IMR-90 (cell line): ENCODE results near the gene HYDIN. TPM values are rescaled to one million over a fixed set of nuclear protein-coding genes. Genes with fewer than 3 reads are reported as not detected.

Experiments
- ATAC-seq: fragments of 200-7000 bp; cut with Tn5 transposase; 2 replicates; pipeline ENCODE4 v1.9.1; 2020; ENCODE audit warnings: low read depth, mild to moderate bottlenecking, moderate library complexity
- BruUV-seq: library from RNA; stranded (reverse); fragments of 400-500 nt; replicated peaks from 2 replicates; lab custom pipeline; 2021; lab: Mats Ljungman, UMichigan
- CTCF ChIA-PET: fragments of 300-600 bp; formaldehyde crosslinking; extraction: SDS; loops from one replicate; lab custom pipeline; 2021; ENCODE audit warnings: antibody characterized with exemption; lab: Yijun Ruan, JAX
- POLR2A ChIA-PET: fragments of 300-600 bp; sonication (Branson Sonifier 250); formaldehyde crosslinking; loops from one replicate; lab custom pipeline; 2022; ENCODE audit warnings: antibody characterized with exemption; ENCODE audit not compliant: unreplicated experiment; lab: Charles Lee
- DNase-seq: peaks from one replicate; pipeline ENCODE4 v3.0.0; 2013
- H2AFZ ChIP-seq: replicated peaks from 2 replicates; pipeline ENCODE3; 2013; ENCODE audit warnings: low read length, mild to moderate bottlenecking; ENCODE audit not compliant: poor library complexity
- H2AK5ac ChIP-seq: 2 replicates; pipeline ENCODE4 v1.6.1; 2013; ENCODE audit warnings: low read depth, low read length, inconsistent platforms
- H2AK9ac ChIP-seq: replicated peaks from 2 replicates; pipeline ENCODE3; 2013; ENCODE audit warnings: mild to moderate bottlenecking, low read depth, low read length, moderate library complexity; ENCODE audit not compliant: poor library complexity
- H2BK120ac ChIP-seq: 2 replicates; pipeline ENCODE4 v1.6.1; 2013; ENCODE audit warnings: low read depth, low read length, inconsistent platforms
- H2BK15ac ChIP-seq: 3 replicates; pipeline ENCODE4 v1.6.1; 2013; ENCODE audit warnings: low read depth, low read length, inconsistent platforms
- H2BK20ac ChIP-seq: 2 replicates; pipeline ENCODE4 v1.6.1; 2013; ENCODE audit warnings: low read depth, mild to moderate bottlenecking, inconsistent platforms, low read length, moderate library complexity
- H2BK5ac ChIP-seq: 2 replicates; pipeline ENCODE4 v1.6.1; 2013; ENCODE audit warnings: mild to moderate bottlenecking, low read depth, low read length, inconsistent platforms; ENCODE audit not compliant: poor library complexity, severe bottlenecking
- H3K14ac ChIP-seq: replicated peaks from 2 replicates; pipeline ENCODE4 v1.6.1; 2013; ENCODE audit warnings: low read depth, low read length, inconsistent platforms
- H3K18ac ChIP-seq: 2 replicates; pipeline ENCODE4 v1.6.1; 2013; ENCODE audit warnings: low read depth, low read length, control low read depth
- H3K23ac ChIP-seq: 2 replicates; pipeline ENCODE4 v1.6.1; 2013; ENCODE audit warnings: low read depth, low read length, inconsistent platforms
- H3K27ac ChIP-seq: 2 replicates; pipeline ENCODE4 v1.5.1; 2013; ENCODE audit warnings: mild to moderate bottlenecking, control low read depth, low read length; ENCODE audit not compliant: insufficient read depth
- H3K27me3 ChIP-seq: 2 replicates; pipeline ENCODE4 v1.6.1; 2013; ENCODE audit warnings: low read length; ENCODE audit not compliant: control insufficient read depth, insufficient read depth
- H3K36me3 ChIP-seq: 2 replicates; pipeline ENCODE4 v1.6.1; 2013; ENCODE audit warnings: low read length, mixed read lengths; ENCODE audit not compliant: control insufficient read depth, insufficient read depth
- H3K4ac ChIP-seq: 2 replicates; pipeline ENCODE4 v1.6.1; 2013; ENCODE audit warnings: low read depth, low read length, inconsistent platforms
- H3K4me1 ChIP-seq: 2 replicates; pipeline ENCODE4 v1.6.1; 2013; ENCODE audit warnings: low read length, mixed read lengths; ENCODE audit not compliant: control insufficient read depth, insufficient read depth
- H3K4me2 ChIP-seq: 2 replicates; pipeline ENCODE4 v1.6.1; 2013; ENCODE audit warnings: low read depth, mild to moderate bottlenecking, control low read depth, low read length, moderate library complexity
- H3K4me3 ChIP-seq: 2 replicates; pipeline ENCODE4 v1.5.1; 2013; ENCODE audit warnings: low read depth, mild to moderate bottlenecking, control low read depth, low read length, moderate library complexity; ENCODE audit not compliant: insufficient read depth
- H3K56ac ChIP-seq: 2 replicates; pipeline ENCODE4 v1.6.1; 2013; ENCODE audit warnings: low read length, inconsistent platforms; ENCODE audit not compliant: insufficient read depth; ENCODE audit errors: extremely low read depth
- H3K79me1 ChIP-seq, 2 experiments: 2 replicates each; pipeline ENCODE4 v1.6.1; 2013; ENCODE audit warnings: low read length in 2 of 2, inconsistent platforms in 1 of 2, low read depth in 1 of 2
- H3K9ac ChIP-seq: 2 replicates; pipeline ENCODE4 v1.6.1; 2013; ENCODE audit warnings: low read depth, low read length, control low read depth
- H3K9me1 ChIP-seq: 2 replicates; pipeline ENCODE4 v1.6.1; 2013; ENCODE audit warnings: low read length, inconsistent platforms; ENCODE audit not compliant: insufficient read depth
- H3K9me3 ChIP-seq: 2 replicates; pipeline ENCODE4 v1.6.1; 2013; ENCODE audit warnings: low read length; ENCODE audit not compliant: control insufficient read depth, insufficient read depth
- H4K20me1 ChIP-seq: 2 replicates; pipeline ENCODE4 v1.6.1; 2013; ENCODE audit warnings: low read length, inconsistent platforms; ENCODE audit not compliant: insufficient read depth
- H4K5ac ChIP-seq: 2 replicates; pipeline ENCODE4 v1.6.1; 2013; ENCODE audit warnings: mild to moderate bottlenecking, low read depth, low read length, control low read depth
- H4K8ac ChIP-seq, 2 experiments: 2 replicates each; pipeline ENCODE4 v1.6.1; 2013; ENCODE audit warnings: low read depth in 2 of 2, low read length in 2 of 2, control low read depth in 1 of 2, inconsistent platforms in 1 of 2
- H4K91ac ChIP-seq: 2 replicates; pipeline ENCODE4 v1.6.1; 2013; ENCODE audit warnings: low read depth, low read length, inconsistent platforms; ENCODE audit not compliant: insufficient read depth
- CTCF ChIP-seq: conservative IDR thresholded peaks from 2 replicates; pipeline ENCODE4 v1.5.1; 2012; ENCODE audit warnings: mild to moderate bottlenecking, low read depth, low read length, improper control_type of control experiment
- MAFK ChIP-seq: IDR thresholded peaks from 2 replicates; pipeline ENCODE4 v1.6.1; 2012; ENCODE audit warnings: low read depth, low read length, improper control_type of control experiment
- RAD21 ChIP-seq: IDR thresholded peaks from 2 replicates; pipeline ENCODE4 v1.6.1; 2012; ENCODE audit warnings: low read length, improper control_type of control experiment
- dilution Hi-C: fragments of 300-500 bp; cut with HindIII; formaldehyde crosslinking; loops from one replicate; pipeline ENCODE4 v1.14.3; 2018; ENCODE audit warnings: low sequenced_read_pairs; ENCODE audit not compliant: unreplicated experiment
- in situ Hi-C: fragments of 300-500 bp; cut with MboI; formaldehyde crosslinking; loops from 3 replicates; pipeline ENCODE4 v1.14.3; 2019; ENCODE audit warnings: low sequenced_read_pairs, inconsistent platforms, mixed read lengths
- intact Hi-C: fragments of 100-400 bp; cut with micrococcal nuclease; formaldehyde crosslinking; loops from 2 replicates; pipeline ENCODE4 v1.10.0; 2022
- polyA plus RNA-seq, 3 experiments: library from polyadenylated mRNA; depleted of rRNA; stranded (reverse); fragments of >200 nt; gene quantifications; 2 replicates each; pipeline ENCODE4 v1.2.3, GENCODE V29; 2012; ENCODE audit warnings: low replicate concordance in 1 of 3
- total RNA-seq: library from RNA; depleted of rRNA; stranded (reverse); fragments of >200 nt; gene quantifications from 2 replicates; pipeline ENCODE4 v1.2.3, GENCODE V29; 2012
- TF ChIP-seq, protein P1 (sequence below): fragments of 150-350 bp; IDR thresholded peaks from 2 replicates; pipeline ENCODE4 v1.6.1; 2017; ENCODE audit warnings: mild to moderate bottlenecking, antibody characterized with exemption, low read length, low read depth

The HYDIN gene
- total and polyA plus RNA-seq, 2 of the 4 experiments (the other 2 are of a cell fraction) = 0.18 to 0.27 TPM

- dilution Hi-C loops = no loop called here
Observed at GRCh38 chr16:71260995-71261394, 30.5 kb upstream of the HYDIN start.

More at GRCh38 chr16:71260995-71261394, 30.5 kb upstream of the HYDIN start:
- in situ Hi-C loops = no loop called here
- no peak for TF ChIP-seq MAFK
- TF ChIP-seq CTCF = no peak
- no peak for TF ChIP-seq RAD21
- TF ChIP-seq, protein P1, sequence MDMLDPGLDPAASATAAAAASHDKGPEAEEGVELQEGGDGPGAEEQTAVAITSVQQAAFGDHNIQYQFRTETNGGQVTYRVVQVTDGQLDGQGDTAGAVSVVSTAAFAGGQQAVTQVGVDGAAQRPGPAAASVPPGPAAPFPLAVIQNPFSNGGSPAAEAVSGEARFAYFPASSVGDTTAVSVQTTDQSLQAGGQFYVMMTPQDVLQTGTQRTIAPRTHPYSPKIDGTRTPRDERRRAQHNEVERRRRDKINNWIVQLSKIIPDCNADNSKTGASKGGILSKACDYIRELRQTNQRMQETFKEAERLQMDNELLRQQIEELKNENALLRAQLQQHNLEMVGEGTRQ = no peak
- DNase-seq (no peak), ATAC-seq (no peak)
- no peak overlapping the region for H3K23ac ChIP-seq
- H4K20me1 ChIP-seq = no peaks in the 10 kb centered on the region
- H2BK5ac ChIP-seq = no peak overlapping the region
- no peak overlapping the region for H2AFZ ChIP-seq
- H3K9ac ChIP-seq = no peak overlapping the region
- ChIA-PET CTCF (no interaction called here), POLR2A (no interaction called here)
- H4K5ac ChIP-seq = no peak overlapping the region
- H4K8ac ChIP-seq = no peak overlapping the region
- no peak overlapping the region for H3K14ac ChIP-seq
- no peak overlapping the region for H2BK120ac ChIP-seq
- H3K9me3 ChIP-seq = no peaks in the 10 kb centered on the region
- H3K4me3 ChIP-seq = no peak overlapping the region
- intact Hi-C loops = no loop called here
- H4K91ac ChIP-seq = no peak overlapping the region
- H3K27ac ChIP-seq = no peak overlapping the region
- no peaks in the 10 kb centered on the region for H3K27me3 ChIP-seq
- H2BK20ac ChIP-seq = no peak overlapping the region
- H2AK9ac ChIP-seq = no peak overlapping the region
- no peak overlapping the region for H3K4ac ChIP-seq
- no peaks in the 10 kb centered on the region for H3K4me1 ChIP-seq
- H2AK5ac ChIP-seq = no peak overlapping the region
- no peaks in the 10 kb centered on the region for H3K9me1 ChIP-seq
- no peaks in the 10 kb centered on the region for H3K79me1 ChIP-seq
- no peak overlapping the region for H3K18ac ChIP-seq
- no peaks in the 10 kb centered on the region for H3K36me3 ChIP-seq
- no peak overlapping the region for H2BK15ac ChIP-seq
- BruUV-seq = no TSS peak
- no peak overlapping the region for H3K56ac ChIP-seq
- H3K4me2 ChIP-seq = no peak overlapping the region
